ENCODE results near the gene EFCAB7. TPM values are rescaled to one million over a fixed set of nuclear protein-coding genes. Genes with fewer than 3 reads are reported as not detected.

EFCAB7 gene
- total RNA-seq, 1 experiment from 2014 or later = 2.8 TPM

- TF ChIP-seq USF2 (CRISPR knock-in tag; IDR thresholded peaks at IDR 0.05) (no peak), GABPB1 (CRISPR knock-in tag; IDR thresholded peaks at IDR 0.05) (peak; percentile 96), ATF3 (CRISPR knock-in tag; conservative IDR thresholded peaks at IDR 0.05) (no peak), ARID4B (CRISPR knock-in tag; IDR thresholded peaks at IDR 0.05; ENCODE audit: borderline replicate concordance) (peak; percentile 41; the same call in 1 of the 2 replicates), RELA (CRISPR knock-in tag; IDR thresholded peaks at IDR 0.05; ENCODE audit: borderline replicate concordance) (no peak), TEAD1 (CRISPR knock-in tag; IDR thresholded peaks at IDR 0.05) (0 out of 2 replicates have a peak, but pooled peaks have one; percentile 67), ZBTB21 (CRISPR knock-in tag; IDR thresholded peaks at IDR 0.05; ENCODE audit: borderline replicate concordance) (no peak), SMAD3 (CRISPR knock-in tag; IDR thresholded peaks at IDR 0.05; ENCODE audit: borderline replicate concordance) (no peak; the same call in 1 of the 2 replicates), AFF4 (CRISPR knock-in tag; IDR thresholded peaks at IDR 0.05; ENCODE audit: borderline replicate concordance) (peak; percentile 80; the same call in 1 of the 2 replicates), TP53 (CRISPR knock-in tag; IDR thresholded peaks at IDR 0.05) (no peak), HMGA2 (CRISPR knock-in tag; IDR thresholded peaks at IDR 0.05) (peak; percentile 64; the same call in 1 of the 2 replicates), IRF2 (CRISPR knock-in tag; IDR thresholded peaks at IDR 0.05; ENCODE audit: borderline replicate concordance, low read depth) (no peak), RORB (CRISPR knock-in tag; IDR thresholded peaks at IDR 0.05) (no peak), CDX4 (CRISPR knock-in tag; IDR thresholded peaks at IDR 0.05; ENCODE audit: borderline replicate concordance) (no peak), NFYB (CRISPR knock-in tag; conservative IDR thresholded peaks at IDR 0.05; ENCODE audit: low read depth) (no peak), AR (CRISPR knock-in tag; IDR thresholded peaks at IDR 0.05) (no peak), NR1H2 (CRISPR knock-in tag; IDR thresholded peaks at IDR 0.05) (no peak), ZNF281 (CRISPR knock-in tag; IDR thresholded peaks at IDR 0.05) (no peak), OVOL2 (CRISPR knock-in tag; IDR thresholded peaks at IDR 0.05; ENCODE audit: borderline replicate concordance) (no peak), PREB (CRISPR knock-in tag; IDR thresholded peaks at IDR 0.05; ENCODE audit: borderline replicate concordance) (no peak)
These were observed at the start of gene EFCAB7, which contains the start of gene ITGB3BP (continued) for GRCh38 chr1:63522891-63523728.
